Fibroblast of pulmonary artery (primary cell): ENCODE data around the gene ARAP1.

Experiments used
- DNase-seq: peaks from one replicate; pipeline ENCODE4 v3.0.0-alpha.2; 2010; ENCODE audit warnings: low read depth
- H3K4me3 ChIP-seq: replicated peaks from 2 replicates; pipeline ENCODE4 v1.5.1; 2011; ENCODE audit warnings: low read depth, mild to moderate bottlenecking, control low read depth, low read length, moderate library complexity
- TF ChIP-seq, protein P1 (sequence below): IDR thresholded peaks from 2 replicates; pipeline ENCODE4 v1.5.1; 2011; ENCODE audit warnings: mild to moderate bottlenecking, control low read depth, low read length, inconsistent platforms; ENCODE audit errors: missing control alignments

ARAP1 gene

DNA sequence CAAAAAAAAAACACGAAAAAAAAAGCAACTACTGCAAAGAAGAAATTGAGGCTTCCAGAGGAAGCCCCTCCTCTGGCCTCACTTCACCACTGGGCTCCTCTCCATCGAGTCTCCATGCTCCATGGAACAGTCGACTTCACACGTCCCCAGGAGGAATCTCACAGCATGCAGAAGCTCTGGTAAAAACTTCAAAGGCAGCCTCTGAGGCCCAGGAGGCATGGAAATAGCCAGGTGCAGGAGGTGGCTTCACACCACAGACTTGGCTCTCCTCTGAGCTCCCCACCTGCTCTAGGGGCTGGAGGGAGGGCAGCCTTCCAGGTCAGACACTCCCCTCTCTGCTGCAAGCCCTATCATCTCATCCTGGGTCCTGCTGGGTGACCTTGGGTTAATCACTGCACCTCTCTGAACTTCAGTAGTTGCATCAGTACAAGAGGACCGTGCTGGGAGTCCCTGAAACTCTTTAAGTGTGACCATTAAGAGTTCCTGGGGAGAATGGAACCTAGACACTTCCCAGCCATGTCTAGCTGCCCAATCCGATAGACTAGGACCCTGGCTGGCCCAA lies 86.2 kb downstream of the ARAP1 start:
- no peak for DNase-seq
- H3K4me3 ChIP-seq: no peak overlapping the region
- TF ChIP-seq, protein P1, sequence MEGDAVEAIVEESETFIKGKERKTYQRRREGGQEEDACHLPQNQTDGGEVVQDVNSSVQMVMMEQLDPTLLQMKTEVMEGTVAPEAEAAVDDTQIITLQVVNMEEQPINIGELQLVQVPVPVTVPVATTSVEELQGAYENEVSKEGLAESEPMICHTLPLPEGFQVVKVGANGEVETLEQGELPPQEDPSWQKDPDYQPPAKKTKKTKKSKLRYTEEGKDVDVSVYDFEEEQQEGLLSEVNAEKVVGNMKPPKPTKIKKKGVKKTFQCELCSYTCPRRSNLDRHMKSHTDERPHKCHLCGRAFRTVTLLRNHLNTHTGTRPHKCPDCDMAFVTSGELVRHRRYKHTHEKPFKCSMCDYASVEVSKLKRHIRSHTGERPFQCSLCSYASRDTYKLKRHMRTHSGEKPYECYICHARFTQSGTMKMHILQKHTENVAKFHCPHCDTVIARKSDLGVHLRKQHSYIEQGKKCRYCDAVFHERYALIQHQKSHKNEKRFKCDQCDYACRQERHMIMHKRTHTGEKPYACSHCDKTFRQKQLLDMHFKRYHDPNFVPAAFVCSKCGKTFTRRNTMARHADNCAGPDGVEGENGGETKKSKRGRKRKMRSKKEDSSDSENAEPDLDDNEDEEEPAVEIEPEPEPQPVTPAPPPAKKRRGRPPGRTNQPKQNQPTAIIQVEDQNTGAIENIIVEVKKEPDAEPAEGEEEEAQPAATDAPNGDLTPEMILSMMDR: no peak

- TF ChIP-seq, protein P1: no peak
- H3K4me3 ChIP-seq: no peak overlapping the region
- no peak for DNase-seq
Measured at GRCh38 chr11:72662036-72662435, 90.2 kb downstream of the ARAP1 start.

DNA sequence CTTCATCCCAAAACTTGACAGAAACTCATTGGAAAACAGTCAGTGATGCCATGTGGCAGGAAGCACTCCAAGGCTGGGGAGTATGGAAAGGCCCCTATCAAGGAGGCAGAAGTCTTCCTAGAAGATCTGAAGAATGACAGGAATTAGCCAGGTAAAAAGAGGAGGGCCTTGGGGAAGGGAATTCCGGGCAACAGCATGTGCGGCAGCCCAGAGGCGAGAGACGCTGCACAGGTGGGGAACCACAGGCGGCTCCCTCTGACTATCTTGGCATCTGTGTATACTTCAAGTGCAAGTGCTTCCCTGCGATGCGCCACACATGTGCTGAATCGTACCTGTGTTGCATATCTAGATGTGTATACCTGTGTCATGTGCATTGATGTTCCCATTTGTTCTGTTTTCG lies 90.7 kb downstream of the ARAP1 start:
- no peak for DNase-seq
- TF ChIP-seq, protein P1: no peak
- no peak overlapping the region for H3K4me3 ChIP-seq

DNA sequence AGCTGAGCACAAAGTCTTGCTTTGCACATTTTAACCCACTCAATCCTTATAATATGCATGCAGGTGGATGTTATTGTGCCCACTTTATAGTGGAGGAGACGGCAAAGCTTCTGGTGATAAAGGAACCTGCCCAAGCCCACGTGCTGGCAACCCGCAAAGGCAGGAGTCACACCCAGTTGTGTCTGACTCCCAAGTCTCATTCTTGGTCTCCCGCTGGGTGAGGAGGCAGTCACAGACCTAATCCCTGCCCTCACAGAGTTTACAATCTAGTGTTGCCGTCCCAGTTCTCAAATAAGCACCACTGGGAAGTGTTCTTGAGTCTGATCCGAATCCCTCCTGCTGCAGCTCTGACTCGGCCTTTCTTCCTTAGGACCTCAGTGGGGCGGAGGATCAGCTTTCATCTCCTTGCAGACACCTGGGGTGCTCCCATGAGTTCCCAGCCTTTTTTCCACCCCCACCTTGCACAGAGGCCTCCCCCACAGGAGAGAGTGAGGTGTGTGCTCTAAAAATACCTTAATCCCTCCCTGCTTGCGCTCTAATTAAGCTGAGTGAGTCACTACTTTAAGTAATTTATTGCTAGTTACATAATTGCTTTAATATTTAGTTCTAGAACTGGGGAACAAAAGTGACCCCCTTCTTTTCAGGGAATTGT lies 93.1 kb downstream of the ARAP1 start:
- no peak overlapping the region for H3K4me3 ChIP-seq
- DNase-seq: no peak
- TF ChIP-seq, protein P1: no peak

DNA sequence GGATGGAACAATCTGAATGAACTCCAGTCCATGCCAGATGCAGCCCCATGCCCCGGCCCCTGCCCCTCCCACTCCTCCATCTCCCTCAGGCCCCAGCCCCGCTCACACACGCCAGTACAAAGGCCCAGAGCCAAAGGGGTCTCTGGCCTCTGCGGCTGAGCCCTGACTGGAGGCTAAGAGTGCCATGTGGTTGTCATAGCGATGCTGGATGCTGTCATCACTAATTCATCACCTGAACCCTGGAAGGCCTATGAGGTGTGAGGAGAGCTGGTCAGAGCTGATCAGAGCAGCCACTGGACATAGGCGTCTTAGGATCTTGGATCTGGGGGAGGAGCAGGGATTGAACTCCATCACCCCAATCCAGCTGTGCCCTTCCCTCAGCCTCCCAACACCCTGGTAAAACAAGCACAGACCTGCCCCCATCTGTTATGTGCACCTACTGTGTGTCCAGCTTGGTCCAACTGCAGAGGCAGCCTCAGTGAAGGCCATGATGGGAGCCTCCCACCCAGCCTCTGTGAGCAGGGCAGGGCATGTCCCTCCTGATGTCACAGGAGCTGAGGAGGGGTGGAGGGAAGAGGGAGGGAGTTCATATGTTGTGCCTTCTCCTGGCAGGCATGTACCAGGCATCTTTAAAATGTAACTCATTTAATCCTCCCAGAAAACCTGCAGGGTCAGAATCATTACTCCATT lies 94.7 kb downstream of the ARAP1 start:
- no peak for DNase-seq
- TF ChIP-seq, protein P1: no peak
- H3K4me3 ChIP-seq: no peak overlapping the region

DNA sequence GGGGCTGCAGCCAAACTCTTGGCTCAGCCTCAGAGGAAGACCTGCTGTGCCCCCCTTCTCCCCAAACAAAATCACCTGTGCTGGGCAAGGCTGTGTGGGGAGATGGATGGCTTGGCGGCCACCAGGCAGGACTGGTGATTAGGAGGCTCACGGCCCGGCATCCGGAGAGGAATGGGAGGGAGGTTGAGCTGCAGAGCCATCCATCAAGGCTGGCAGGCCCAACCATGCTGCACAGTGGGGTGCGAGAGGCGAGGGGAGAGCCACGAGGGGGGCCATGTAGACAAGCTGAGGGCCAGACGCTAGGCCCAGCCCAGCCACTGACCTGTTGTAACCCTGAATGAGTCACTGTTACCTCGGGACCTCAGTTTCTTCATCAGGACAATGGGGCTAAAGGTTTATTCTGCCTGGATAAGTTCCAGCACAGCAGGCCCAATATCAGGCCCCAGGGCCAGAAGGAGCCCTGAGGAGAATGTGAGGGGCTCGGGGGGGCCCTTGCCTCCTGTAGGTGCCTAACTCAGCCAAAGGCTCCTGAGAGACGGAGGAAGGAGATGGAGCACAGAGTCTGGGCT lies 96.2 kb downstream of the ARAP1 start:
- TF ChIP-seq, protein P1: no peak
- no peak for DNase-seq
- H3K4me3 ChIP-seq: no peak overlapping the region
